Retinal pigment epithelial cell (primary cell): ENCODE data around the gene PSAP.

Experiments used
- DNase-seq: peaks from one replicate; pipeline ENCODE4 v3.0.0-alpha.2; 2010; ENCODE audit warnings: low read depth
- H3K4me3 ChIP-seq: 2 replicates; pipeline ENCODE4 v1.5.1; 2011; ENCODE audit warnings: mild to moderate bottlenecking, low read length, control low read depth, moderate library complexity
- TF ChIP-seq, protein P1 (sequence below): conservative IDR thresholded peaks from 2 replicates; pipeline ENCODE4 v1.5.1; 2011; ENCODE audit warnings: low read depth, low read length, control low read depth, inconsistent platforms

Gene PSAP

GRCh38 chr10:71802715-71803488 lies 48.1 kb downstream of the PSAP start:
- DNase-seq: no peak
- TF ChIP-seq, protein P1, sequence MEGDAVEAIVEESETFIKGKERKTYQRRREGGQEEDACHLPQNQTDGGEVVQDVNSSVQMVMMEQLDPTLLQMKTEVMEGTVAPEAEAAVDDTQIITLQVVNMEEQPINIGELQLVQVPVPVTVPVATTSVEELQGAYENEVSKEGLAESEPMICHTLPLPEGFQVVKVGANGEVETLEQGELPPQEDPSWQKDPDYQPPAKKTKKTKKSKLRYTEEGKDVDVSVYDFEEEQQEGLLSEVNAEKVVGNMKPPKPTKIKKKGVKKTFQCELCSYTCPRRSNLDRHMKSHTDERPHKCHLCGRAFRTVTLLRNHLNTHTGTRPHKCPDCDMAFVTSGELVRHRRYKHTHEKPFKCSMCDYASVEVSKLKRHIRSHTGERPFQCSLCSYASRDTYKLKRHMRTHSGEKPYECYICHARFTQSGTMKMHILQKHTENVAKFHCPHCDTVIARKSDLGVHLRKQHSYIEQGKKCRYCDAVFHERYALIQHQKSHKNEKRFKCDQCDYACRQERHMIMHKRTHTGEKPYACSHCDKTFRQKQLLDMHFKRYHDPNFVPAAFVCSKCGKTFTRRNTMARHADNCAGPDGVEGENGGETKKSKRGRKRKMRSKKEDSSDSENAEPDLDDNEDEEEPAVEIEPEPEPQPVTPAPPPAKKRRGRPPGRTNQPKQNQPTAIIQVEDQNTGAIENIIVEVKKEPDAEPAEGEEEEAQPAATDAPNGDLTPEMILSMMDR: no peak
- H3K4me3 ChIP-seq: no peak overlapping the region

GRCh38 chr10:71802235-71802634 lies 48.8 kb downstream of the PSAP start:
- DNase-seq: no peak
- TF ChIP-seq, protein P1: no peak
- no peak overlapping the region for H3K4me3 ChIP-seq

DNA sequence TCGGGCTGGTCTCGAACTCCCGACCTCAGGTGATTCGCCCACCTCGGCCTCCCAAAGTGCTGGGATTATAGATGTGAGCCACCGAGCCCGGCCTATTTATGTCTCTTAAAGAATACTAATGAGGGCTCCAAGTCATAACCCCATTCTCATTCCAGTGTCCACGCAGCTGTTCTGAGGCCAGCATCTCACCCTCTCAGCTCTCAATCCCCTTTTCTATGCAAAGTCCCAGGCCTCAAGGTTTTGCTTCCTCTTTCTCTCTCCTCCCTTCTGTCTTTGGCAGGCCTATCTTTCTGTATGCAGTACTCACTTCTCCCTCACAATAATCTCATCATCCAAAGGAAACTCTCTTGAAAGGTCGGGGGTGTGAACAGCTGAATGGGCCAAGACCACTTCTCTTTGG lies 49.7 kb downstream of the PSAP start:
- TF ChIP-seq, protein P1: no peak
- no peak for DNase-seq
- no peak overlapping the region for H3K4me3 ChIP-seq

DNA sequence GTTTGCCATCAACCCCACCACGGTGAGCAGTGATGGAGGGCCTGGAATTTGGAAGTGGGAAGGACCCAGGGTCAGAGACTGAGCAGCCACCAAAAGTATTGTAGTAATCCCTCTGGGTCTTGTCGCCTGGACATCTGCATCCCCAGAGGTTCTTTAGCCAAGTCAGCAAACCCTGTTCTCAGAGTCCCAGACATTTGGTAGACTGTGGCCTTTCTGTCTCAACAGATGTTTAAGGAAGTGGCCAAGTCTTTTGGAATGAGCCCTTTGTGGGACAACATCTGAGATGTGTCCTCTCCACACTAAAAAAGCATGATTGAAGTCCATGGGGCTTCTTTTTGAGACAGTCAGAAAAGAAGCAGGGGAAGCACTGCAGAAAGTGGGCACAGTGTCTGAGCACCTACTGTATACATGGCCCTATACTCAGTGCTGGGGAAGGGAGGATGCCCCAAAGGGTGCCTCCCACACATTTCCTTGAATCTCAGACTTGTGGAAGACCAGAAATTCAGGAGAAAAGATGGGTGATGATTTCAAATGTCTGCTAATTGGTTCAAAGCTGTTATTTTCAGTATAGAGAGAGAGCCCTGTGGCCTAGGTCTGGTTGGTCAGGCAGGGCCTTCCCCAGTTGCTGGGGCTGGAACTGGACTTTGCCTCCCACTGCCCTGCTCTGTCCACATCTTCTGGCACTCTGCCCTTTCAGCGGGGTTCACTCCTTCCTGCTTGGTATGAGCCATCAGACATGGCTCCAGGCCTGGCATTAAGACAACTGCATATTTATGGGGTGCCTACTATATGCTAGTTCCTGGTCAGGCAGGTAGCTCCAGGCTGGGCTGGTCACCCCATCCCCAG lies 51.2 kb downstream of the PSAP start:
- H3K4me3 ChIP-seq: no peak overlapping the region
- DNase-seq: no peak
- TF ChIP-seq, protein P1: no peak

GRCh38 chr10:71799112-71799511 lies 51.9 kb downstream of the PSAP start:
- H3K4me3 ChIP-seq: no peak overlapping the region
- TF ChIP-seq, protein P1: no peak
- DNase-seq: no peak

DNA sequence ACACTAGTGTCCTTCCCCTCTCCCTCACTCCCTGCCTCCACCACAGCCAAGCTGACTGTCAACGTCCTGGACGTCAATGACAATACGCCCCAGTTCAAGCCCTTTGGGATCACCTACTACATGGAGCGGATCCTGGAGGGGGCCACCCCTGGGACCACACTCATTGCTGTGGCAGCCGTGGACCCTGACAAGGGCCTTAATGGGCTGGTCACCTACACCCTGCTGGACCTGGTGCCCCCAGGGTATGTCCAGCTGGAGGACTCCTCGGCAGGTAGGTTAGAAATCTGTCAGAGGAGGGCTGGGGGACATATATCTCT lies 52.8 kb downstream of the PSAP start:
- TF ChIP-seq, protein P1: no peak
- DNase-seq: no peak
- H3K4me3 ChIP-seq: no peak overlapping the region
